HCT116 (cell line): ENCODE data around the gene FAM98C. TPM values are rescaled to one million over a fixed set of nuclear protein-coding genes. Genes with fewer than 3 reads are reported as not detected.
A peak's percentile ranks its signal among the peaks of the same experiment; 100 is the strongest.

Experiments used
- ATAC-seq: fragments of 200-7000 bp; cut with Tn5 transposase; 2 replicates; pipeline ENCODE4 v1.9.1; 2020; ENCODE audit warnings: mild to moderate bottlenecking, moderate library complexity
- BruUV-seq: library from RNA; stranded (reverse); fragments of 400-500 nt; replicated peaks from 2 replicates; lab custom pipeline; 2021; lab: Mats Ljungman, UMichigan
- CTCF ChIA-PET: fragments of 300-600 bp; sonication (Branson Sonifier 250); formaldehyde crosslinking; loops from one replicate; lab custom pipeline; 2021; ENCODE audit warnings: antibody characterized with exemption; lab: Charles Lee
- POLR2A ChIA-PET: fragments of 300-600, 350-600 bp; sonication (Branson Sonifier 250); formaldehyde crosslinking; loops from one replicate; lab custom pipeline; 2021; ENCODE audit warnings: antibody characterized with exemption; lab: Charles Lee
- RAD21 ChIA-PET, 2 experiments: fragments of 300-600 bp; sonication (Branson Sonifier 250); formaldehyde crosslinking; loops; one replicate each; lab custom pipeline; 2023; ENCODE audit warnings: low total read pairs in 2 of 2; ENCODE audit not compliant: uncharacterized antibody in 2 of 2, unreplicated experiment in 2 of 2, low non-redundant PET in 1 of 2; lab: Charles Lee
- DNase-seq: peaks from one replicate; pipeline ENCODE4 v3.0.0-alpha.2; 2010; ENCODE audit warnings: low read depth, low spot score
- H2AFZ ChIP-seq: fragments of 200-600 bp; shearing (Covaris generic), sonication (generic); 2 replicates; pipeline ENCODE4 v1.6.1; 2017; ENCODE audit warnings: low read depth, mixed run types, mixed read lengths, antibody characterized with exemption, low read length; ENCODE audit not compliant: poor library complexity, severe bottlenecking
- H3K27ac ChIP-seq: 2 replicates; pipeline ENCODE4 v1.5.1; 2012; ENCODE audit warnings: low read depth, low read length
- H3K27me3 ChIP-seq: fragments of 200-600 bp; sonication (generic); 2 replicates; pipeline ENCODE4 v1.6.1; 2016; ENCODE audit warnings: mixed run types, low read length, mixed read lengths; ENCODE audit not compliant: insufficient read depth
- H3K36me3 ChIP-seq, 2 experiments: fragments of 200-500 bp in 1 of 2; fragments of 200-600 bp in 1 of 2; sonication (Bioruptor generic) in 1 of 2; sonication (generic) in 1 of 2; 2 replicates each; pipeline versions ENCODE4 v1.5.1 to v1.6.1; 2014 to 2016; ENCODE audit warnings: low read length in 2 of 2, inconsistent platforms in 1 of 2, mixed read lengths in 1 of 2, mixed run types in 1 of 2; ENCODE audit not compliant: insufficient read depth in 2 of 2, control insufficient read depth in 1 of 2
- H3K4me1 ChIP-seq, 2 experiments: fragments of 200-600 bp in 1 of 2; sonication (generic) in 1 of 2; 2 replicates each; pipeline versions ENCODE4 v1.5.1 to v1.6.1; 2012 to 2017; ENCODE audit warnings: low read length in 2 of 2, inconsistent platforms in 1 of 2, mild to moderate bottlenecking in 1 of 2, mixed read lengths in 1 of 2, mixed run types in 1 of 2, moderate library complexity in 1 of 2; ENCODE audit not compliant: insufficient read depth in 2 of 2, control insufficient read depth in 1 of 2
- H3K4me2 ChIP-seq: fragments of 200-600 bp; sonication (generic); 2 replicates; pipeline ENCODE4 v1.6.1; 2017; ENCODE audit warnings: mixed run types, low read length, mixed read lengths
- H3K4me3 ChIP-seq, 2 experiments: fragments of 200-600 bp in 1 of 2; sonication (generic) in 1 of 2; replicated peaks in 1 of 2; 2 replicates each; pipeline ENCODE4 v1.5.1; 2011 to 2016; ENCODE audit warnings: low read length in 2 of 2, control low read depth in 1 of 2, low read depth in 1 of 2, mild to moderate bottlenecking in 1 of 2, mixed read lengths in 1 of 2, mixed run types in 1 of 2
- H3K79me2 ChIP-seq: fragments of 200-600 bp; sonication (generic); 2 replicates; pipeline ENCODE4 v1.6.1; 2017; ENCODE audit warnings: mild to moderate bottlenecking, mixed run types, low read length, moderate library complexity, mixed read lengths; ENCODE audit not compliant: insufficient read depth
- H3K9ac ChIP-seq: fragments of 200-600 bp; sonication (generic); 2 replicates; pipeline ENCODE4 v1.6.1; 2016; ENCODE audit warnings: low read length, mixed read lengths
- H3K9me2 ChIP-seq: fragments of 200-600 bp; sonication (generic), shearing (Covaris generic); 2 replicates; pipeline ENCODE4 v1.6.1; 2017; ENCODE audit warnings: mixed run types, mild to moderate bottlenecking, moderate library complexity; ENCODE audit not compliant: insufficient read depth
- H3K9me3 ChIP-seq, 2 experiments: fragments of 200-500 bp in 1 of 2; fragments of 200-600 bp in 1 of 2; sonication (Bioruptor generic) in 1 of 2; sonication (generic) in 1 of 2; 2 replicates each; pipeline ENCODE4 v1.6.1; 2014 to 2017; ENCODE audit warnings: low read length in 2 of 2, mixed read lengths in 2 of 2, inconsistent platforms in 1 of 2, low read depth in 1 of 2, mild to moderate bottlenecking in 1 of 2, mixed run types in 1 of 2, moderate library complexity in 1 of 2; ENCODE audit not compliant: control insufficient read depth in 1 of 2, insufficient read depth in 1 of 2
- H4K20me1 ChIP-seq: fragments of 200-600 bp; sonication (generic), shearing (Covaris generic); 2 replicates; pipeline ENCODE4 v1.6.1; 2017; ENCODE audit warnings: mixed run types, mild to moderate bottlenecking, moderate library complexity; ENCODE audit not compliant: insufficient read depth
- CBX3 ChIP-seq: IDR thresholded peaks from 2 replicates; pipeline ENCODE4 v1.6.1; 2012; ENCODE audit warnings: low read depth
- EGR1 ChIP-seq: IDR thresholded peaks from 2 replicates; pipeline ENCODE4 v1.6.1; 2012; ENCODE audit warnings: low read depth
- ELF1 ChIP-seq: IDR thresholded peaks from 2 replicates; pipeline ENCODE4 v1.6.1; 2012; ENCODE audit warnings: low read depth, borderline replicate concordance
- EZH2 ChIP-seq: fragments of 200-600 bp; sonication (generic); IDR thresholded peaks from 2 replicates; pipeline ENCODE4 v1.6.1; 2017; ENCODE audit warnings: antibody characterized with exemption, mixed run types
- POLR2A ChIP-seq: IDR thresholded peaks from 2 replicates; pipeline ENCODE4 v1.7.0; 2011; ENCODE audit warnings: borderline replicate concordance; ENCODE audit not compliant: insufficient read depth, insufficient read length; ENCODE audit errors: extremely low read depth
- RAD21 ChIP-seq: IDR thresholded peaks from 2 replicates; pipeline ENCODE4 v1.6.1; 2012; ENCODE audit warnings: low read depth, mild to moderate bottlenecking
- TCF7L2 ChIP-seq: IDR thresholded peaks from 2 replicates; pipeline ENCODE4 v1.7.0; 2011; ENCODE audit warnings: borderline replicate concordance, inconsistent platforms; ENCODE audit not compliant: insufficient read depth, insufficient read length; ENCODE audit errors: extremely low read depth
- YY1 ChIP-seq: IDR thresholded peaks from 2 replicates; pipeline ENCODE4 v1.6.1; 2011; ENCODE audit warnings: low read length, low read depth, moderate library complexity, mild to moderate bottlenecking; ENCODE audit not compliant: insufficient replicate concordance; ENCODE audit errors: extremely low read depth
- ZFX ChIP-seq: fragments of 450-650 bp; IDR thresholded peaks from 2 replicates; pipeline ENCODE4 v1.6.1; 2017
- ZNF274 ChIP-seq: fragments of 200-500 bp; sonication (Bioruptor generic); IDR thresholded peaks from 2 replicates; pipeline ENCODE4 v1.6.1; 2014; ENCODE audit warnings: mild to moderate bottlenecking, low read depth, low read length, inconsistent platforms
- intact Hi-C: fragments of 100-400 bp; cut with micrococcal nuclease; formaldehyde crosslinking; loops from 2 replicates; pipeline ENCODE4 v1.10.0; 2022
- total RNA-seq: library from RNA; stranded (reverse); gene quantifications from one replicate; pipeline ENCODE4 v1.2.1, GENCODE V29; 2021; ENCODE audit not compliant: unreplicated experiment
- TF ChIP-seq, protein P1 (sequence below): IDR thresholded peaks from 2 replicates; pipeline ENCODE4 v1.6.1; 2012
- TF ChIP-seq, protein P2 (sequence below): IDR thresholded peaks from 2 replicates; pipeline ENCODE4 v1.6.1; 2012
- TF ChIP-seq, protein P3 (sequence below), 3 experiments: fragments of 200-600 bp in 1 of 3; sonication (generic) in 1 of 3; IDR thresholded peaks in 2 of 3; conservative IDR thresholded peaks in 1 of 3; 2 replicates each; pipeline ENCODE4 v1.5.1; 2012 to 2017; ENCODE audit warnings: low read depth in 2 of 3, low read length in 2 of 3, antibody characterized with exemption in 1 of 3, borderline replicate concordance in 1 of 3, control low read depth in 1 of 3, mild to moderate bottlenecking in 1 of 3, mixed read lengths in 1 of 3, mixed run types in 1 of 3, moderate library complexity in 1 of 3; ENCODE audit not compliant: insufficient read depth in 1 of 3

FAM98C gene
- total RNA-seq, 1 experiment from 2014 or later: 33.8 TPM

DNA sequence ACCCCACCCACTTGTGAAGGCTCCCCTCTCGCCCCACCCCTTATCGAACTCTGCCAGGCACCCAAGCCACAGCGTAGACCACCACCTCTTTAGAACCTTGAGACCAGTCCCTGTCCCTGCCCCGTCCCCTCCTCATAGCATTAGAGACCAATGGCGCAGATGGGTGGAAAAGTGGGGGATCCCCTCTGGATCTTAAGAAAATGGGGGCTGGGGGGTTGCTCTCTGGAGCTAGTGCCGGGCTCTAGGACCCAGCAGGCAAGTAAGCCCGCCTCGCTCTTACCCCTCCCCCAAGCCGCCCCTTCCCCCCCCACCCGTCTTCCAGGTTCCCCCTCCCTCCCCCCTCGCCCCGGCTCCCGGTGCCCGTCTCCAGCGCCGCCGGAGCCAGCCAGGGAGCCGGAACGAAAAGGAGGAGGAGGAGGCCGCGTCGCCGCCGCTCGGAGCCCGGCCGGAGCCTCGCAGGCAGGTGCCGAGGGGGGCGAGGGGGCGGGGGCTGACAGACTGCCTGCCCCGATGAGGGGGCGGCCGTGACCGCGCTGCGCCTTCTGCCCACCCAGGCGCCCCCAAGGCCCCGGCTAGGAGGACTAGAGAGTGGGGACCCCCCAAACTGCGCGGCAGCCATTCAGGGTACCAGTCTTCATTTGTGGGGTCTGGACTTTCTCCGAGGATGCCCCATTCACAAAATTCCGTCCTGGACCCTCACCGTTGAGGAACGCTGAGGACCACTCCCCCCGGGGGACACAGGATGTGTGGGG lies 14.4 kb upstream of the FAM98C start, which contains the start of gene SPRED3:
SPRED3 (plus strand) TSS at position 349 of the 752 bp plus-strand sequence. CDS start 1,606 bp downstream, outside the sequence.
- TF ChIP-seq YY1 (peak; percentile 17), CBX3 (no peak)
- ATAC-seq (peak; percentile 27), DNase-seq (no peak)
- Histone ChIP-seq H3K9me2 (no peaks in the 10 kb centered on the region), H3K36me3 (peaks cover 3 to 5% of the 10 kb centered on the region in 2 experiments; a peak in 1 of 4 replicates), H3K4me2 (peak within 1 kb of the TSS; percentile 93), H4K20me1 (no peaks in the 10 kb centered on the region), H3K79me2 (peaks cover 5% of the 10 kb centered on the region; the same call in 1 of the 2 replicates), H3K27me3 (no peaks in the 10 kb centered on the region), H3K4me3 (peak within 1 kb of the TSS; percentile 64 to 68), H3K9ac (peak within 1 kb of the TSS; percentile 58), H3K4me1 (peaks cover 11 to 52% of the 10 kb centered on the region in 2 experiments), H2AFZ (no peak within 1 kb of the TSS), H3K27ac (peak within 1 kb of the TSS; percentile 63), H3K9me3 (no peaks in the 10 kb centered on the region)
- intact Hi-C loops: no loop called here
- ChIA-PET RAD21 (interaction anchor here (0.9 to 3.2 kb wide), 5 partner anchors 14 to 145 kb away, joined by 3 to 11 read pairs (median 5); partner anchors contain the start of genes FAM98C (in 2 of the 2), PSMD8 (in 1 of the 2) and SPINT2 (in 1 of the 2)), POLR2A (interaction anchor here (0.6 to 2.3 kb wide), 7 partner anchors 11 to 1797 kb away, joined by 3 to 44 read pairs (median 6); partner anchors contain the start of genes CATSPERG, FAM98C, PSMD8 and SPINT2), CTCF (interaction anchor here (0.7 to 4.0 kb wide), 7 partner anchors 14 to 542 kb away, joined by 3 to 49 read pairs (median 5); partner anchors contain the start of genes CATSPERG, FAM98C, MRPS12 and PSMD8)
- no TSS peak for BruUV-seq

DNA sequence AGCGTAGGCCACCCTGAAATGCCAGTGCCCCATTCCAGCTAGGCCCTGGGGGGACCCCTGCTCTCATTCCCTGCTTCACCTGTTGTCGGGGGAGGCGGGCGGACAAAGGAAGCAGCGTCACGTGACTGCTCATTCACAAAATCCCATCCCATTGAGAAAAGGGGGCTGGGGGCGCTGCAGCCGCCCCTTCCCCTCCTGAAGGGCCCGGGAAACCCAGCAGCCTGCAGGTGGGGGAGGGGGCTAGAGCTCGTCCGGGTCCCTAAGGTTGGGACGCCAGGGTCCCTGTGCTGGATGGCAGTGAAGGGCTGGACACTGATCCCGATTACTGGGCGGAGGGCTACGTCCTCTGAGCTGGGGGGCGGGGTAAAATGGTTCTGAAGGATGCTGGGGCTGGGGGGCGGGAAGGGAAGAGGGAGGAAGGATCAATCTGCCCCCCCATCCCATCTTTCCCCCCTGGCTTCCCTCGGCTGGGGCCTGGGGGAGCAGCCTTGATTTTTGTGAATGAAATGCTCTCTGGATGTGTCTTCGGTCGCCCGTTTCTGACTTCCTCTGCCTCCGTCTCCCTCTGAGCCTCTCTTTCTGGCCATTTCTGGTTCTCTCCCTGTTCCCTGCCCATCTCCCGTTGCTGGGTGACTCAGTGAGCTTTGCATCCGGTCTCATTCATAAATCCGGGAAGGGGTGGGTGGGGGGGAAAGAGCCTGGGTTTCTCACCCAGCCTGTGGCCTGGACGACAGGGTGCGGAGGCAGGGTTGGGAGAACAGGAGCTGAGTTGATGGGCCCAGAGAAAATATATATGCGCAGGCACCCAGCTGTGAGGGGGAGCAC lies 13.6 kb upstream of the FAM98C start:
- Histone ChIP-seq H3K36me3 (peaks cover 0 to 2% of the 10 kb centered on the region in 2 experiments; a peak in 1 of 4 replicates), H3K27me3 (no peaks in the 10 kb centered on the region), H3K79me2 (peaks cover 5% of the 10 kb centered on the region; the same call in 1 of the 2 replicates), H3K4me2 (peak overlapping the region; percentile 93), H3K4me3 (peak overlapping the region; percentile 64 to 68), H3K9me2 (no peaks in the 10 kb centered on the region), H4K20me1 (no peaks in the 10 kb centered on the region), H3K4me1 (peaks cover 11 to 52% of the 10 kb centered on the region in 2 experiments), H3K9me3 (no peaks in the 10 kb centered on the region), H3K9ac (peak overlapping the region; percentile 58), H3K27ac (peak overlapping the region; percentile 39; the same call in 1 of the 2 replicates), H2AFZ (no peak overlapping the region)
- ChIA-PET CTCF (interaction anchor here (4.0 kb wide), 1 partner anchor 14 kb away, joined by 49 read pairs; the partner anchor contains the start of gene FAM98C), RAD21 (interaction anchor here in 1 of 2 experiments (3.2 kb wide), 1 partner anchor 13 kb away, joined by 11 read pairs; the partner anchor contains the start of gene FAM98C), POLR2A (interaction anchor here (1.7 kb wide), 1 partner anchor 13 kb away, joined by 8 read pairs; the partner anchor contains the start of gene FAM98C)
- no peak for DNase-seq
- ATAC-seq: no peak
- intact Hi-C loops: no loop called here
- no TSS peak for BruUV-seq
- TF ChIP-seq, protein P1, sequence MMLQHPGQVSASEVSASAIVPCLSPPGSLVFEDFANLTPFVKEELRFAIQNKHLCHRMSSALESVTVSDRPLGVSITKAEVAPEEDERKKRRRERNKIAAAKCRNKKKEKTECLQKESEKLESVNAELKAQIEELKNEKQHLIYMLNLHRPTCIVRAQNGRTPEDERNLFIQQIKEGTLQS: no peak
- no peak for TF ChIP-seq ZFX
- TF ChIP-seq CBX3: no peak
- TF ChIP-seq ELF1: no peak
- TF ChIP-seq, protein P2, sequence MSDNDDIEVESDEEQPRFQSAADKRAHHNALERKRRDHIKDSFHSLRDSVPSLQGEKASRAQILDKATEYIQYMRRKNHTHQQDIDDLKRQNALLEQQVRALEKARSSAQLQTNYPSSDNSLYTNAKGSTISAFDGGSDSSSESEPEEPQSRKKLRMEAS: no peak
- TF ChIP-seq ZNF274: no peak
- TF ChIP-seq TCF7L2: no peak
- no peak for TF ChIP-seq YY1
- TF ChIP-seq POLR2A: no peak
- no peak for TF ChIP-seq RAD21
- no peak for TF ChIP-seq EZH2
- TF ChIP-seq, protein P3, sequence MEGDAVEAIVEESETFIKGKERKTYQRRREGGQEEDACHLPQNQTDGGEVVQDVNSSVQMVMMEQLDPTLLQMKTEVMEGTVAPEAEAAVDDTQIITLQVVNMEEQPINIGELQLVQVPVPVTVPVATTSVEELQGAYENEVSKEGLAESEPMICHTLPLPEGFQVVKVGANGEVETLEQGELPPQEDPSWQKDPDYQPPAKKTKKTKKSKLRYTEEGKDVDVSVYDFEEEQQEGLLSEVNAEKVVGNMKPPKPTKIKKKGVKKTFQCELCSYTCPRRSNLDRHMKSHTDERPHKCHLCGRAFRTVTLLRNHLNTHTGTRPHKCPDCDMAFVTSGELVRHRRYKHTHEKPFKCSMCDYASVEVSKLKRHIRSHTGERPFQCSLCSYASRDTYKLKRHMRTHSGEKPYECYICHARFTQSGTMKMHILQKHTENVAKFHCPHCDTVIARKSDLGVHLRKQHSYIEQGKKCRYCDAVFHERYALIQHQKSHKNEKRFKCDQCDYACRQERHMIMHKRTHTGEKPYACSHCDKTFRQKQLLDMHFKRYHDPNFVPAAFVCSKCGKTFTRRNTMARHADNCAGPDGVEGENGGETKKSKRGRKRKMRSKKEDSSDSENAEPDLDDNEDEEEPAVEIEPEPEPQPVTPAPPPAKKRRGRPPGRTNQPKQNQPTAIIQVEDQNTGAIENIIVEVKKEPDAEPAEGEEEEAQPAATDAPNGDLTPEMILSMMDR (IDR thresholded peaks at IDR 0.05 in 2 of 3, conservative IDR thresholded peaks at IDR 0.05 in 1 of 3; ENCODE audit: borderline replicate concordance in 1 of 3, insufficient read depth in 1 of 3, low read depth in 2 of 3, low read length in 2 of 3): no peak
- TF ChIP-seq EGR1: no peak
